GM21381 (cell line): ENCODE results near the gene PFDN6.

Experiments
- ATAC-seq: cut with Tn5 transposase; IDR thresholded peaks from one replicate; pipeline ENCODE4 v1.9.1; 2021; ENCODE audit warnings: mild to moderate bottlenecking, moderate library complexity; ENCODE audit not compliant: unreplicated experiment

Gene PFDN6

DNA sequence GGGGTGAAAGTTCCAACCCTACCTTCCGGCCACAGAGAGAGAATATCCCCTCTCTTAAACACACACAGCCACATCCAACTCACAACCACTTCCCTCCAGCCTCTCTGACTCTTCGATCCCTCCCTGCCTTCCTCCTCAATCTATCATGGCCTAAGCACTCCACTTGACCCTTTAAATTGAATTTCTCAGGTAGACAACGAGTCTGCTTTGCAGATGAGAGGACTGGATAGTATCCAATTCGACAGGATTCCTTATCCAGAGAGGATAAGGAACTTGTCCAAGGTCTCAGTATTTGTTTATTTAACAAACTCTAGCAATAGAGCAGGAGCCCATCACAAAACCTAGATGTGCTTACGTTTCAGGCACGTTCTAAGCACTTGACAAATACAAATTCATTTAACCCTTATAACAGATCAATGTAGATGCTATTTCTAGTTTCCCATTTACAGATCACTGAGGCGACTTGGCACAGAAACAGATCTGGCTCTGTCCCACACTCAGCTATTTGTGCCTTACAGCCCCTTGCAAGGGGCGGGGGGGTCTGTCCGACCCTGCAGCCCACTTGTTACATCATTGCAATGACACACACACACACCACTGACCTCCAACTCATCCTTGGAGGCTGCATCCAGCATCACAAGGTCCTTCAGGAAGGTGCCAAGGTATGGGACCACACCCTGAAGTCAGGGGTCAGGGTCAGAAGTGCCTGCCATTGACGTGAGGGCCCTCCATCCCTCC, 4.9 kb downstream of the PFDN6 start:
- ATAC-seq = no peak

DNA sequence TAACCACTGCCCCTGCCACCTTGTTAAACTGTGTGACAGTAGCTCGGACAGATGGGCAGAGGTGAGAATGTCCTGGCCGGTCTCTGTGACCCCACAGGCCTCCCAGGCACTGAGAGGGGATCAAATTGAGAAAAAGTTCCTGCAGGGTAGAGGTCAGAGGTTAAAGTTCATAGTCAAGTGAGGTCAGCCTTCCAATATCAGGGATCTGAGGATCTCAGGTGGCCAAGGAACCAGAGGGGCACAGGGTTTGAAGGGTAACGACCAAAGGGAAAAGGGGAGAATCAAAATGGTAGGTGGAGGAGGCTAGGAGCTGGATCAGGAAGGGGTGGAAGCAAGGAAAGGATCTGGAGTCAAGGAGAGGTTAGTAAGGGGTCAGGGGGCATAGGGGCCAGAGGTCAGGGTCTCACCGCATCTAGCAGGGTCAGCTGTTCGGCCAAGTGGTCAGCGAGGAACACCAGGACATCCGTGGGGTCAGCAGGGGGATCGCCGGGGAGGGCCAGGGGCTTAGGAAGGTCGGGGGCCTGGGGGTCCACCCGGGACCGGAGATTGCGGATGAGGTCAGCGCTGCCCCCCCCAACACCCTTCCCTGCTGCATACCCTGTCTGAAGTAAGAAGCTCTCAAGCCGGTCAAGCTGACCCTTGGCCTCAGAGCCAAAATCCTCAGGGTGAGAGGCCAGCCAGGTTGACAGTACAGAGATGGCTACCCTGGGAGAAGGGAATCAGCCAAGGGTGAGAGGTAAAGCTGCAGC, 6.4 kb downstream of the PFDN6 start:
- ATAC-seq = no peak

DNA sequence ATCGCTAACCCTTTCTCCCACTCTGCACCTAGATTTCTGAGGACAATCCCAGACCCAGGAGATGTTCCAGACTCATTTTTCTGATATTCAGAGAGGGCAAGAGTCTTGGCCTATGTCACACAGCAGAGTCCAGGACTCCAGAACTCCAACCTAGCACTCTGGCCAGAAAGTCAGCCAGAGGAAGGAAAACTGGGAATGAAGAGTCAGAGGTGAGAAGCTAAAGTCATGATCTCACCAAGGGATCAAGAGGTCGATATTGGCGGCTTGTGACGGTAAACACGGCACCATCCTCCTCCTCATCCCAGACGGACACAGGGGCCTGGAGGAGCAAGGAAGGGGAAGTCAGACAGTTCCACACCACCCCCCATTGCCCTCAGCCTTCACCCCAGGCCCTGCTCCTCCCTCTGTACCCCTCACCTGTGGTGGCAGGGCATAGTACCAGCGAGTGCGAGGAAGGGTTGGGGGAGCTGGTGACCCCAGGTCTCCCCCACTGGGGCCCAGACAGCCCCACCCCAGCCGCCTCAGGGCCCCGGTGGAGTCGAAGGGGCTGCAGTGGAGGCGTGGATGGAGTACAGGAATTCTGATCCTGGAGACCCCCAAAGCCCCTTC, 7.5 kb downstream of the PFDN6 start:
- ATAC-seq = no peak

DNA sequence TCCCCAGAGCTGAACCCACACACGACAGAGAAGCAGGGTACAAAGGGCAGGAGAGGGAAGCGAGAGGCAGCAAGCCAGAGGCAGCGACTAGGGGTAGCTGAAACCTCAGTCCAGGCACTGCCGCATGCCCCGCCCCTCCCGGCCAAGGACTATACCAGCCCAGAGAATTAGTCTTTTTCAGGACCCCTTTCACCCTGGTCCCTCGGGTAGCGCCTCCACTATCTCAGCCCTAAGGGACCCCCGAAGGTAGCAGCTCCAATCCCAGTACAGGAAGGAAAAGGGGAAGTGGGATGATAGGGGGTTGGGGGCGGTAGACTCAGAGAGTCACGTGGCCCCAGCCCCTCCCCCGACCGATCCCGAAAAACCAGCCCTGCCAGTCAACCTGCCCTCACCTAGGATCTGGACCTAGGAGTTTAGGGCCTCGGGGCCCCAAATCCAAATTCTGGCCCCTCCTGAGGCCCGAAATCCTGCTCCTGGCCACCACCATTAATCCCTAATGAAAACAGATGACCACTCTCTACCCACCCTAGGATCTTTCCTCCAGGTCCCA, 8.1 kb downstream of the PFDN6 start:
- ATAC-seq = no peak

DNA sequence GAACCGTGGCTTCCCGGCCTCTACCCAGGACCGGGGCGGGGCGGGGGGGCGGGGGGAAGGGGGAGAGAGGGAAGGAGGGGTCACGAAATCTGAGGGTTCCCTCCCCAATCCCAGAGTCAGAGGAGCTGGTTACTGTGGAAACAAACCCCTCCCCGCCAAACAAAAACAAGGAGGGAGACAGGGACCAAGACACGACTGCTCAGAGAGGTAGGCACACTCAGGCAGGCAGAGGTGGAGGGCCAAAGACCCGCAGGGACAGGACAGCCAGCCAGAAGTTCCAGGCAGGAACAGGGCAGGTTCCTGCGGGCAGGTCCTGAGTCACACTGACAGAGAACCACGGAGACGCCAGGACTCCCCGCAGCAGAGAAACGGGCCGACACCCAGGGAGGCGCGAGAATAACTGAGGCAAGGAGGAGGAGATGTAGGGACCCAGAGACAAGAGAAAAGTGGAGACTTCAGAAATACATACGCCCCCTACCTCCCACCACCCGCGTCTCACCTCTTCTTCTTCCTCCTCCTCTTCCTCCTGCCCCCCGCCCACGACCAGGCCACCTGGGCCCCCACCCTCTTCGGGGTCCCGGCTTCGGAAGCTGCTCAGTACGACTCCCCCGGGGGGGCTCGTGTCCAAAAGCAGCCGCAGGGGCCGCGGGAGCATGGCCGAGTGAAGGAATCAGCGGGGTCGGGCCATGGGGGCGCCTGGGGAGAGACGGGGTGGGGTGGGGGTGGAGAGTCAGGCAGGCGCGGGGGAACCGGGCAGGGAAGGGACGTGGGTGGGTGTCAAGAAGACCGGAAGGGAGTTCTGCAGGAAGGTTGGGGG, 8.8 kb downstream of the PFDN6 start:
- ATAC-seq = no peak

DNA sequence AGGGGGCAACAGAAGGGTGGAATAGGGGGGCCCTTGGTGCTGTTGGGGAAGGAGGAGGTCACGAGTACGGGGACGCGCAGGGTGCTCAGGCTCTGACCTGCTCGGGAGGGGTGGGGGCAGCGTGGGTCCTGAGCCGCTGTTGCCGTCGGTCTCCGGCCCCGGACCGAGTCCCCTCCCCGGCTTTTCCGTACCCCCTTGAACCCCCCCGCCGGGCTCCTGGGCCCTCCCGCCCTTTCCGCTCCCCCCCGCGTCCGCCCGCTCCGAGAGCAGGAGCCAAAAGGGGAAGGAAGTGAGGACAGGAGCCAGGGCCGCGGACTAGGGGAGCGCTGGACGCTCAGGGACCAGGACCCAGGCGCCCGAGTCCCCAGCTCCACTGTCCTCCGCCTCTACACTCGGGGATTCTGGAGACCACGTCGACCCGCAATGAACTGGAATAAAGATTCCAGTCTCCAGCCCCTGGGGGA, 9.4 kb downstream of the PFDN6 start, which contains the start of gene RGL2:
Gene RGL2, minus strand, starts transcription at position 170 of the 464 bp plus-strand sequence. CDS start 332 bp downstream, outside the sequence.
- ATAC-seq = no peak

DNA sequence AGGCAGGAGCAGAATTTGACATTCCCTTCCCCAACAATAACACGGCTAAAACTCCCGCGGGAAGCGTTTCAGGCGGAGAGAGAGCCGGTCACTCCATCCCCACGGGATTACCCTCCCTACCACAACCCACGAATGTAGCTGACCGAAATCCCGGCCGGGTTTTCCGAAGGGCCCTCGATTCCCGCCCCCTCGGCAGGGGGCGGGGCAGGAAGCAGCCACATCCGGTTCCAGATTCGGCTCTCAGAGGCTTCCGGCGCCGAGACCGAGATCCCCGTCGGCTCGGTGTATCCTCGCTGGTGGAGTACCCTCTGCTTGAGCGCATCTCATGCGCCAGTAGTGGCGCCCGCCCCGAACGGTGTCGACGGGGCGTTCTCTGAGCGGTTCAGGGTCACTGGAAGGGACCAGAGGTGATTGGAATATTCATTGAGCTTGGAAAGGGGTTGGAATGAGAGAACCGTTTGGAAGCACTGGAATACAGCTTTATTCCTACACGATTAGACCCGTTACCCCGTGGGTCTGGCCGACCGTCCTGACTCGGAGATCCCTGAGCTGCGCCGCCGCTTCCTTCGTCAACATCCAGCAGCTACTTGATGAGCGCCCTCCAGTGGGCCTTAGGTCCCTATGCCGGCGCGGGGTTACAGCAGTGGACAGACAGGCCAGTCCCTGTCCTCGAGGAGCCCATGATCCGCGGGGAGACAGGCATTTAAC, 10.0 kb downstream of the PFDN6 start:
- peak; percentile 66 for ATAC-seq

DNA sequence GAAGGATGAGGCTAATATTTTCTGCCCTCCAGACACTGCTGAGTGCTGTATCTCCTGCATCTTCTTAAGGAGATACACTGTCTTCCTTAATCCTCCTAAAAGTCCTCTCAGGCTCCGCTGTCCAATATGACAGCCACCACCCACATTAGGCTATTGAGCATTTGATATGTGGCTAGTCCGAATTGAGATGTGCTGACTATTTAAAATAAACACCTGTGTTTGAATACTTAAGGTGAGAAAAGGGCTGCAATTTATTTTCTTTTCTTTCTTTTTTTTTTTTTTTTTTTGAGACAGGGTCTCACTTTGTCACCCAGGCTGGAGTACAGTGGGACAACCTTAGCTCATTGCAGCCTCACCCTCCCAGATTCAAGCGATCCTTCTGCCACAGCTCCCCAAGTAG, 12.5 kb downstream of the PFDN6 start:
- no peak for ATAC-seq

DNA sequence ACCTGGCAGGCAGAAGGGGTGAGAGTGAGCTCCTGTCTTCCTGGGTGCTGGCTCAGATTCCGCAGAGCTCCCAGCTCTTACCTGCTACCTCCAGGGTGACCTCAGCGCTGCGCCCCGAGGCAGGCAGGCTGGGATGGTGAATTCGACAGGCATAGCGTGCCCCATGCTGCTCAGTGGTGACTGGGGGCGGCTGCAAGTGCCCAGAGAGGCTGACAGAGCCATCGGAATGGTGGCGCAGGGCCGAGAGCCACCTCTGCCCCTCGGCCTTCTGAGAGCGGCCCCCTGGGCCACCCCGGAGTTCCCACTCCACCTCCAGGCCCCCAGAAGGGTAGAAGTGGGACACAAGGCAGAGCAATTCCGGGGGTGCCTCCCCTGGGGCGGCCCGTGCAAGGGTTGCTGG, 14.8 kb downstream of the PFDN6 start:
- ATAC-seq = no peak

DNA sequence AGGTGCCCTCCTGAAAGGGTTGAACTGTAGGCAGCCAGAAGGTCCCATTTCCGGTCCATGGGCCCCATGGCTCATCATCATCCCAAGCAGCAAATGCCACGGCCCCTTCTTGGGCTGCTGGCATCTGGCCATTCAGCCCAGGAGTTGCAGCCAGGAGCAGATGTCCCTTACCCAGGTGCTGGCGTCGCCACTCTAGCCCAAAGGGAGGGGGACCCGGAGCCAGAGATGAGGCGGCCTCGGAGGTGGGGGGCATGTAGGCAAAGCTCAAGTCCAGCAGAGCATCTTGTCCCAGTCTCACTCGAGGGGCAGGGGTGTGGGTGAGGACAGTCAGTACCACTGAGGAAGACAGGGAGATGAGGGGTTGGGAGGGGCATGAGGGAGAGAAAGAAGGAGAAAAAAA, 15.7 kb downstream of the PFDN6 start:
- ATAC-seq = no peak

DNA sequence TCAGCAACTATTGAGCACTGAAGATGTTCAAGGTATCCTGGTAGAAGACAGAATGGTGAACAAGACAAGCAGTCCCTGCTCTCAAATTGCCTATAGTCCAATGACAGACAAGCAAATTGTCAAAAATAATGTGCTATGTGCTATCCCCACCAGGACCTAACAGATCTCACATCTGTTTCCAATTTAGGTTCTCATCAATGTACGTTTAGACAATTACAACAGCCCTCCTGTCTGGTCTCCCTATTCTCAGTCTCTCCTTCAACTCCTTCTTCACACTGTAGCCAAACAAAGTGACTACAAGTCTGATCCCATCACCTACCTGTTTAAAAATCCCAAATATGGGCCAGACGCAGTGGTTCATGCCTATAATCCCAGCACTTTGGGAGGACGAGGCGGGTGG, 17.0 kb downstream of the PFDN6 start:
- no peak for ATAC-seq

DNA sequence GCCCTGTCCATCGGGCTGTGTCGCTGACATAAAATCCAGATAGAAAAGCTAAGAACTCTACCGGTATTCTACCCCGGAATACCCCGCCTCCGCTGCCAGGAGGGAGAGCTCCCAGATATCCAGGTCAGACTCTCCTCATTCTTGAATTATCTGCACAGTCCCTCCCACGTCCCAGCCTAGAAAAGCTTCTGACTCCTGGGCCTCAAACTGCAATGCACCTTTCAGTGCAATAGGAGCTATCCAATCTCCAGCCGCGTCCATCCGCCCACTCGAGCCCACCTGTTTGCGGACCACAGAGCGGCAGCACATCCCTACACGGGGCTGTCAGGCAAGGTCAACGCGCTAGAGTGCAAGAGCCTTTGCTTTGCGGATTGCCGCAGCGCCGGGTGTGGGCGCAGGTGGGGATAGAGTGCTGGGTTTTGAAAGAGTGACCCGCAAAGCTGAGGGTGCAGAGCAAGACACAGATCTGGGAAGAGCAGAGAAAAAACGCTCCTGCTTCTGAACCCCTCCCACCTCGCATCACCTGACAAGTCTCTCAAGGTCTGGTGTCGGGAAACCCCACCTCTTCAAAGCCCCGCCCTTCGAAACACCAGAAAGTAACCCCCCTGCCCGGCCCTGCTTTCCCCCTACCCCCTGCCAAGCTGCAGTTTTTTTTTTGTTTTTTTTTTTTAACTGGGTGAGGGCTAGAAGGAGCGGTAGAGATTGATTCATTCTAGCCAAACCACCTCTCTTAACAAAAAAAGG, 23.1 kb downstream of the PFDN6 start:
- ATAC-seq = no peak

DNA sequence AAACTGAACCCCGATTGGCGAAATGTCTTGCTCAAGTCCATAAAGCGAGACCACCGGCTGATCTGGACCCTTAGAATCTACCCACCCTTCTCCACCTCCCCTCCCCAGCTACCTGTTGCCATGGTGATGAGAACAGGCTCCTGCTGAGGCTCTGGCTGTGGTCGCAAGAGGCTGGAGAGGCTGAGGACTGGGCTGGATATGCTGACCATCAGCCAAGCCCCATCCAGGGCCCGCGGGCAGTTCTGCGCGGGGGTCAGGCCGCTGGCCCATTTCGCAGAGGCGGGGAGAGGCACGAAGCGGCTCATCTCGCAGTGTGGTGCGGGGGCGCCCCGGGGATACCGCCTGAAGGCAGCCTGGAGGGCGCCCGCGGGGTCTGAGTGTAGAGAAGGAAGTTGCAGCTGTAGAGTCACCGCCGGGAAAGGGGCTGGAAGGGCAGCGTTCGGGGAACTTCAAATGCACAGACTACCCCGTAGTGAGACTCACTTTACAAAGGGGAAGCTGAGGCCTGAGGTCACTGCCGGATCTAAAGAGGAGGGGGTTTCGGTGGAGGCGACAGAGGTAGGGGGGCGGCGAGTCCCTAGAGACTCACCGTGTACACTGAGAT, 23.8 kb downstream of the PFDN6 start:
- ATAC-seq = peak; percentile 1

DNA sequence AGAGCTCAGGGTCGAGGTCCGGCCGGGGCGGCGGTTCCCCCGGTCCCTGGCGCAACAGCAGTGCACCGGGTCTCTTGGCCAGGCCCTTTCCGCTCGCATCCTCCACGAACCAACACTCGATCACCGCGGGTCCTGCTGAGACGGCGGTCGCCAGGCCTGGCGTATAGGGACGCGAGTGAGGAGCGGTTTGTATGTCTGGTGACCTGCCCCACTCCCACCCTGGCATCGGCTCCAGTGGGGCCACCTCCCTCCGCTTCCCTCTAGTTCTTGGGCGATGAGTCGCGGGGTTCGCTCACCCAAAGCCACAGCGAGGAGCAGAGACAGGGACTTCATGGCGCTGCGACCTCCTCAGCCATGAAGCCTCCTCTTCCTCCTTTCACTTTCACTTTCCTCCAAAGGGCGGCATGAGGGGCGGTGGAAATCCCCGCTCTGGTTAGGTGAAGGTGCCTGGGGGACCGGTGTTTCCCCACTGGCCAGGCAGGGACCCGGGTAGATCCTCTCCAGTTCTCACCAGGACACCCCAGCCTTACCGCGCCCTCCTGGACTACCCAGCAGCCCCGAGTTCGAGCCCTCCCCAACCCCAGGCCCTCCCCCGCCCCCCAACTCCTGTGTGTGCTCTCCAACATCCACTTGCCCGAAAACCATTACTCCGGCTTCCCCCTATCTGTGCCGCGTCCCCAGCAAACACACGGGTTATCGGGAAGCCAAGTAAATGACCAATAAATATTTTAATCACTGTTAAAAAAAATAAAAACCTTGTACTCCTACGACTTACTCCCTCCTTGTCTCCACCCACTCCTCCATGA, 24.5 kb downstream of the PFDN6 start, which contains the start of gene TAPBP:
Gene TAPBP, minus strand, starts transcription at position 370 of the 806 bp plus-strand sequence. Its CDS starts 37 bp downstream, at position 333.
- ATAC-seq = peak; percentile 45

DNA sequence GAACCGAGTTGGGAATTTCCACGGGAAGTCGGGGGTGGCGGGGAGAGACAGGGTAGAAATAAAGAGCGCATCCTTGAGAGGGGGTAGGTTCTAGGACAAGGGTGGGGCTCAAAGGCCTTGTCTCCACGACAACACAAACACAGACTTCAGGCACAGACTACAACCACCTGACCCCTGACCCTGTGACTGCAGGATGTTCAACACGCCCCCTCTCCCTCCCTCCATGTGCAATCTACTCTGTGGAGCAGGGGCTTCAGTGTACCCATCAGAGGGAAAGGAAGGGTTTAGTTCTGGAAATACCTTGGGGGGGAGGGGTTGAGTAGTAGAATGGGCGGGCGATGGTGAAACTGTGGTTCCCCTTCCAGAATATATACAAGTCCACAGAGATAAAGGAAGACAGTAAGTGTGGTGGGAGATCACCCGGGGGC, 25.1 kb downstream of the PFDN6 start:
- ATAC-seq = no peak

DNA sequence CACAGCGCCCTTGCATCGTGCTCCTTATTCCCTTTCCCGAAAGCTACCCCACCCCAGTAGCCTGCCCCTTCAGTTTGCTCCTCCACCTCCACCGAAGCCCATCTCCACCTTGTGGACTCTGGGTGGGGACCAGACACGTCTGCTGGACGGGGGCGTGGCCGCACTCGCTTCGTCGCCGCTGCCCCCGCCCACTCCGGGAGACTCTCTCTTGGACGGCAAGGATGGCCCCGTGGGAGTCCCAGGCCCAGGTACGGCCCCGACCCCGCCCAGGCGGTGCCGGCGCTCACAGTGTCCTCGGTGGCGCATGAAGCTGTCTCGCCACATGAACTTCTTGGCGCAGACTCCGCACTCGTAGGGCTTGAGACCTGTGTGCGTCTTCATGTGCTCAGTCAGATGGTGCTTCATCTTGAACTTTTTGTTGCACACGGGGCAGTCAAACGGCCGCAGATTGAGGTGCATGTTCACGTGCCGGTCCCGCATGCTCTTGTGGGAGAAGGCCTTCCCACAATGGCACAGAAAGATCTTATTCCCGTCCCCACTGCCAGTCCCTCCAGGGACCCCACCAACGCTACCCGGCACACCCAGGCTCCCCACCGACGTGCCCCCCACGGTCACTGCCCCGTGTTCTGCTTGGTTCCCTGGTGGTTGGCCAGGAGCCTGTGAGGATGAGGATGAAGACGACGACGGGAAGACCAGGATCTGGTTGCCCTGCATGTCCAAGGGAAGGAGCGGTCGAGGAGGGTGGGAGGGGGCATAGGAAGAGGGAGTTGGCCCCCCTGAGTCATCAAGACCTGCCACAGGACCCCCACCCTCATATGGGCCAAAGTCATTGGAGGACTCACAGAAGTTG, 25.8 kb downstream of the PFDN6 start:
- no peak for ATAC-seq
